Suppressor macrophage treated with lipopolysaccharide for 1 hour (primary cell): ENCODE measurements around the gene IFITM2.

Source experiments
- DNase-seq, 3 donors: peaks; one replicate each; pipeline ENCODE4 v3.0.0-alpha.2; 2020 to 2022

Gene IFITM2

DNA sequence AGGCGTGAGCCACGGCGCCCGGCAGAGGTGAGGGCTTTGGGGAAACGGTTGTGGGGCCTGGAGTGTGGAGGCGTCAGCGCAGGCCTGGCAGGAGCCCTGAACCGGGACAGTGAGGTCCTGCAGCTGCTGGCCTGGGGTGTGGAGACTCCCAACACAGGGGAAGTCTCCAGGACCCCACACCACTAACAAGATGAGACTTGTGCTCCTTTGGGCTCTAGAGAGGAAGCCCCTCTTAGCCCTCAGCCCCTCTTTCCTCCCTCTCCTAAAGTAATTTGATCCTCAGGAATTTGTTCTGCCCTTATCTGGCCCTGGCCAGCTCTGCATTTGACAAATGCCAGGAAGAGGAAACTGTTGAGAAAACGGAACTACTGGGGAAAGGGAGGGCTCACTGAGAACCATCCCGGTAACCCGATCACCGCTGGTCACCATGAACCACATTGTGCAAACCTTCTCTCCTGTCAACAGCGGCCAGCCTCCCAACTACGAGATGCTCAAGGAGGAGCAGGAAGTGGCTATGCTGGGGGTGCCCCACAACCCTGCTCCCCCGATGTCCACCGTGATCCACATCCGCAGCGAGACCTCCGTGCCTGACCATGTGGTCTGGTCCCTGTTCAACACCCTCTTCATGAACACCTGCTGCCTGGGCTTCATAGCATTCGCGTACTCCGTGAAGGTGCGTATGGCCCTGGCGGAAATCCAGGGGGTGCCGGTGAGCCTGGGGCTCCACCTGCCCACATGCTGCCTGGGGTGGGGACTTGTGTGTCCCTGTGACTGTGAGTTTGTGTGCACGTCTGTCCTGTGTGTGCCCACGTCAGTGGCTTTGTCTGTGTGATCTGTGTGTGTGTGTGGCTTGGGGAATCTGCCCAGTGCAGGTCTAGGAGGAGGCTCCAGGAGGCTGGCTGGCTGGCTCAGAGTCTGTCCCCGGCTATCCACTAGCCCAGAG, at the start of gene IFITM2:
Gene IFITM2 (plus strand): TSS at position 51 of the 943 bp plus-strand sequence. CDS start 377 bp downstream, at position 428.
- peak; percentile 75 to 84 (median 76) for DNase-seq

- DNase-seq: no peak
These were observed 48.2 kb upstream of the IFITM2 start for GRCh38 chr11:259413-259812.

DNA sequence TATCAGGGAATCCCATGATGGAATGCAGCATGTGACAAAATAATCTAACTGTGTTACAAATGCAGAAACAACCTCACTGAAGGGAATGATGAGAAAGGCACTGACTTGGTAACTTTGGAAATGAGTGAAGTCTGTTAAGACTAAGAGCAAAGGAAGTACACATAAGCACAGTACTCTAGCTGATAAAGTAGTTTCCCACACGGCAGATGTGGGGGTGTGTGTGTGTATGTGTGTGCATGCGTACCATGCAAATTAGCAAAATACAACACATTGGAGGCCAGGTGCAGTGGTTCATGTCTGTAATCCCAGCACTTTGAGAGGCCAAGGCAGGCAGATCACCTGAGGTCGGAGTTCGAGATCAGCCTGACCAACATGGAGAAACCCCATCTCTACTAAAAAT, 46.0 kb upstream of the IFITM2 start:
- DNase-seq: no peak

- peak in 2 of 3 donors; percentile 42 to 54 for DNase-seq
These were observed 40.8 kb upstream of the IFITM2 start for GRCh38 chr11:266676-267439.

GRCh38 chr11:267491-267994, 40.1 kb upstream of the IFITM2 start:
- peak; percentile 64 to 90 (median 72) for DNase-seq

GRCh38 chr11:268716-269145, 38.9 kb upstream of the IFITM2 start:
- DNase-seq: peak; percentile 70 to 81 (median 79)

GRCh38 chr11:269146-269890, 38.3 kb upstream of the IFITM2 start:
- peak; percentile 82 to 94 (median 93) for DNase-seq

DNA sequence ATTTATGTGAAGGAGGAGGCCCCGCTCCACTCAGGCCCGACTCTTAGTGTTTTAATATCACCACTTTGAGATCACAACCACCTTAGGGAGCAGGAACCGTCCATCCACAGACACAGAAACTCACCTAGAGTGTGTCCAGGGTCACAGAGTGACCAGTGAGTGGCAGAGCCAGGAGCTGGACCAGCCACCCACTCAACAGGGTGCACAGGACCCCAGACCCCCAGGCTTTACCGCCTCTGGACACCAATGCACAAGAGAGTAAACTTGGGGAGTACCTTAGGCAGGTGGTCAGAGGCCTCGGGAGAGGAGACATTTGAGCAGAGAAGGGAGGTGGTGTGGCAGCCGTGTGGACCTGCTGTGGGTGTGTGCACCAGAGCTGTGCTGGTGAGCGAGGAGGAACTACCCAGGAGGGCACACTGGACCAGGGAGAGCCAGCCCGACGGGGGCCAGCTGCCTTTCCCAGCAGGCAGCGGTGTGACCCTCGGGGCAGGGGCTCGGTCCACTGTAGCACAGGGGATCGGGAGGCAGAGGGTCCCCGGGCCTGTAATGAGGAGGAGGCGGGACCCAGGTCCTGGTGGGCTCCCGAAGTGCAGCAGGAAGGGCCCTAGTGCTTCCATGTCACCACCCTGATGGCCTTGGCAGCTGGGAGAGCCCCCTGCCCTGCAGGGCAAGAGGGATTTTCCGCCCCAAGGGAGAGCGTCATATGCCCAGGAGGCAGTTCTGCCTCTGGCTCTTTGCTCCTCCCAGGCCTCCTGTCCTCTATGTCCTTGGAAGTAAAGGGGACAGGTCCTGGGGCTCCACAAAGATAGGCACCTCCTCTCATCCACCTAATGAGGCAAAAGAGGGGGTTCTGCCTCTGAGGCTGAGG, 36.9 kb upstream of the IFITM2 start:
- DNase-seq: peak in 1 of 3 donors; percentile 21

GRCh38 chr11:271319-271715, 36.3 kb upstream of the IFITM2 start:
- no peak for DNase-seq

- no peak for DNase-seq
These were observed 35.3 kb upstream of the IFITM2 start for GRCh38 chr11:272195-272930.

GRCh38 chr11:272931-273198, 34.8 kb upstream of the IFITM2 start:
- DNase-seq: no peak

- no peak for DNase-seq
These were observed 31.4 kb upstream of the IFITM2 start for GRCh38 chr11:276219-276618.

DNA sequence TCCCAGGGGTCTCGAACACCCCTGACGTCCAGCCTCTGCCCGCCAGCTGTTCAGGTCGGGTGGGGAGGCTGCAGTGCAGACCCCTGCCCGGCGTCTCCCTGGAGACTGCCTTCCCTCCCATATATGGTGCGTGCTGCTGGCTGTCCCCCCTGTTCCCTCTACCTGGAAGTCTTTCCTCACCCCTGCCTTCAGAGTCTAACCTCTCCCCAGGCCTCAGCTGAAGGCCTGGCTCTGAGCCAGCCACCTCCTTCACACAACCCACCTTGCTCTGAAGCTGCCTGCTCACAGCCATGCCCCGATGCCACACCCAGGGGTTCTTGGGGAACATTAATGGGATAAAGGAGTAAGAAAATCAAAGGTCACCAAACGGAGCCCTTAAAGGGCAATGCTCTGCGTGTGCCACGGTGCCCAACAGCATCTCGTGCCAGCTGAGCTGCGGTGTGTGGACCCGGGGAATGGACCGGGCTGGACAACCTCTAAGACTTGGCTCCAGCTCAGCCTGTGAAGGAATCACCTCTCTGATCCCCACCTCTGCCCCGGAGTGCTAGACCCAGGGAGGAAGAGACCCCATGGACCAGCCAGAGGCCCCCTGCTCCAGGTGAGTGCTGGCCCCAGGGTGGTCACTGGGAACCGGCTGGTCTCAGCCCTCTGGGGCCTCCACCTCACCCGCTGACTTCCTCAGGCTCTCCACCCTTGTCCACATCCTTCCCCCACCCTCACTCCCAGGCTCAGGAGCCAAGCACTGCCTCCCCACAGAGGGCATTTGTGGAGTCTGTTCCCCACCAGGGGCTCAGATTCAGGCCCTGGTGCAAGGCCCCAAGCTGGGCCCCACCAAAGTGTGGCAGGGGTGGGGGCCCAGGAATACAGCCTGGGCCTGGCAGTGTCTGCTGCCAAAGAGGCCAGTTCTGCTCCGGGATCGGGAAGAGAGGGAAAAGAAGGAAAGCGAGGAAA, 29.3 kb upstream of the IFITM2 start, which contains the start of gene NLRP6:
Gene NLRP6 (plus strand): TSS at position 407 of the 951 bp plus-strand sequence. CDS start 163 bp downstream, at position 570.
- no peak for DNase-seq

GRCh38 chr11:279040-279965, 28.3 kb upstream of the IFITM2 start:
- DNase-seq: peak in 2 of 3 donors; percentile 28 to 52

- DNase-seq: peak; percentile 47 to 80 (median 68)
These were observed 27.5 kb upstream of the IFITM2 start for GRCh38 chr11:279966-280705.

GRCh38 chr11:280706-281485, 26.7 kb upstream of the IFITM2 start:
- DNase-seq: peak in 2 of 3 donors; percentile 35 to 50
